Mesenchymal stem cell (in vitro differentiated cells and primary cell): ENCODE measurements around the gene WBP1L.

Experiments
- DNase-seq: peaks from one replicate; pipeline ENCODE4 v3.0.0-alpha.2; 2013
- H2AFZ ChIP-seq: one replicate; pipeline ENCODE4 v1.6.1; 2013; ENCODE audit warnings: low read depth, mild to moderate bottlenecking, control low read depth, inconsistent platforms, low read length, moderate library complexity
- H2AK5ac ChIP-seq: 2 replicates; pipeline ENCODE4 v1.6.1; 2013; ENCODE audit warnings: low read length, moderate library complexity, mild to moderate bottlenecking, inconsistent platforms; ENCODE audit not compliant: severe bottlenecking
- H2BK120ac ChIP-seq: one replicate; pipeline ENCODE4 v1.6.1; 2013; ENCODE audit warnings: low read depth, mild to moderate bottlenecking, inconsistent platforms, low read length, moderate library complexity
- H2BK12ac ChIP-seq, 2 experiments: one replicate each; pipeline ENCODE4 v1.6.1; 2013; ENCODE audit warnings: inconsistent platforms in 2 of 2, low read length in 2 of 2, mild to moderate bottlenecking in 2 of 2, moderate library complexity in 2 of 2, control low read depth in 1 of 2
- H2BK15ac ChIP-seq: one replicate; pipeline ENCODE4 v1.6.1; 2013; ENCODE audit warnings: mild to moderate bottlenecking, low read depth, inconsistent platforms; ENCODE audit not compliant: poor library complexity, severe bottlenecking
- H2BK5ac ChIP-seq: 2 replicates; pipeline ENCODE4 v1.6.1; 2013; ENCODE audit warnings: low read depth, mild to moderate bottlenecking, low read length, control low read depth, inconsistent platforms; ENCODE audit not compliant: poor library complexity, severe bottlenecking
- H3K14ac ChIP-seq, 2 experiments: one replicate each; pipeline ENCODE4 v1.6.1; 2013; ENCODE audit warnings: inconsistent platforms in 2 of 2, low read length in 2 of 2, control low read depth in 1 of 2, mild to moderate bottlenecking in 1 of 2, moderate library complexity in 1 of 2
- H3K18ac ChIP-seq, 2 experiments: one replicate each; pipeline ENCODE4 v1.6.1; 2013; ENCODE audit warnings: inconsistent platforms in 2 of 2, low read length in 2 of 2, control low read depth in 1 of 2, low read depth in 1 of 2, mild to moderate bottlenecking in 1 of 2
- H3K23ac ChIP-seq, 2 experiments: one replicate each; pipeline ENCODE4 v1.6.1; 2013; ENCODE audit warnings: inconsistent platforms in 2 of 2, low read length in 2 of 2, mild to moderate bottlenecking in 2 of 2, moderate library complexity in 2 of 2, control low read depth in 1 of 2
- H3K27ac ChIP-seq: 2 replicates; pipeline ENCODE4 v1.5.1; 2013; ENCODE audit warnings: mild to moderate bottlenecking, moderate library complexity, low read length, control low read depth, inconsistent platforms; ENCODE audit not compliant: poor library complexity, severe bottlenecking
- H3K27me3 ChIP-seq, 2 experiments: 2 replicates each; pipeline versions ENCODE4 v1.6.1 to v1.7.0; 2013; ENCODE audit warnings: low read length in 2 of 2, mild to moderate bottlenecking in 2 of 2, moderate library complexity in 2 of 2, control low read depth in 1 of 2, inconsistent platforms in 1 of 2; ENCODE audit not compliant: control insufficient read depth in 1 of 2, insufficient read depth in 1 of 2
- H3K36me3 ChIP-seq, 2 experiments: 2 replicates each; pipeline versions ENCODE4 v1.6.1 to v1.7.0; 2013; ENCODE audit warnings: low read length in 2 of 2, control low read depth in 1 of 2, inconsistent platforms in 1 of 2, low read depth in 1 of 2, mild to moderate bottlenecking in 1 of 2; ENCODE audit not compliant: insufficient read depth in 2 of 2, control insufficient read depth in 1 of 2
- H3K4ac ChIP-seq, 2 experiments: one replicate each; pipeline ENCODE4 v1.6.1; 2013; ENCODE audit warnings: inconsistent platforms in 2 of 2, low read length in 2 of 2, mild to moderate bottlenecking in 2 of 2, moderate library complexity in 2 of 2, control low read depth in 1 of 2, low read depth in 1 of 2
- H3K4me1 ChIP-seq: 2 replicates; pipeline ENCODE4 v1.6.1; 2013; ENCODE audit warnings: low read depth, low read length, control low read depth; ENCODE audit not compliant: control insufficient read depth, insufficient read depth
- H3K4me2 ChIP-seq: 2 replicates; pipeline ENCODE4 v1.6.1; 2013; ENCODE audit warnings: low read length, mild to moderate bottlenecking, inconsistent platforms; ENCODE audit not compliant: poor library complexity, severe bottlenecking
- H3K4me3 ChIP-seq, 2 experiments: 2 replicates each; pipeline versions ENCODE4 v1.5.1 to v1.7.0; 2013; ENCODE audit warnings: low read length in 2 of 2, mild to moderate bottlenecking in 2 of 2, control low read depth in 1 of 2, low read depth in 1 of 2; ENCODE audit not compliant: insufficient read depth in 1 of 2
- H3K79me1 ChIP-seq: replicated peaks from 2 replicates; pipeline ENCODE4 v1.6.1; 2013; ENCODE audit warnings: mild to moderate bottlenecking, control low read depth, low read length, inconsistent platforms; ENCODE audit not compliant: poor library complexity, severe bottlenecking
- H3K9ac ChIP-seq: 2 replicates; pipeline ENCODE4 v1.7.0; 2013; ENCODE audit warnings: mild to moderate bottlenecking, low read length, moderate library complexity
- H3K9me3 ChIP-seq: 2 replicates; pipeline ENCODE4 v1.7.0; 2013; ENCODE audit warnings: mild to moderate bottlenecking, low read length; ENCODE audit not compliant: control insufficient read depth
- H4K8ac ChIP-seq: one replicate; pipeline ENCODE4 v1.6.1; 2013; ENCODE audit warnings: inconsistent platforms, mild to moderate bottlenecking, low read length, moderate library complexity
- H4K91ac ChIP-seq: one replicate; pipeline ENCODE4 v1.6.1; 2013; ENCODE audit warnings: mild to moderate bottlenecking, low read length, inconsistent platforms
- WGBS: methylation state at CpG from one replicate; pipeline ENCODE4 v1.1.7; 2013; ENCODE audit warnings: mixed read lengths; 5-methylcytosine and 5-hydroxymethylcytosine counted together

The WBP1L gene

GRCh38 chr10:102822222-102822621 is 78.5 kb downstream of the WBP1L start:
- Histone ChIP-seq H2BK12ac (no peak overlapping the region), H3K79me1 (peaks cover 2% of the 10 kb centered on the region), H3K4me2 (no peak overlapping the region), H3K9ac (no peak overlapping the region), H2AFZ (no peak overlapping the region), H3K4ac (peak overlapping the region in 1 of 2 experiments; percentile 19), H2BK15ac (no peak overlapping the region), H3K9me3 (no peaks in the 10 kb centered on the region), H2BK120ac (no peak overlapping the region), H3K36me3 (no peaks in the 10 kb centered on the region), H3K18ac (no peak overlapping the region), H3K4me3 (no peak overlapping the region), H2BK5ac (no peak overlapping the region), H4K91ac (no peak overlapping the region), H3K14ac (no peak overlapping the region), H3K27ac (no peak overlapping the region), H3K4me1 (no peaks in the 10 kb centered on the region), H3K23ac (no peak overlapping the region), H4K8ac (no peak overlapping the region), H2AK5ac (no peak overlapping the region), H3K27me3 (peaks cover 0 to 5% of the 10 kb centered on the region in 2 experiments)
- 88% methylated on average over 12 of the region's 12 CpGs for WGBS
- DNase-seq: no peak

- Histone ChIP-seq H4K91ac (no peak overlapping the region), H4K8ac (no peak overlapping the region), H3K9ac (no peak overlapping the region), H3K27me3 (peaks cover 0 to 5% of the 10 kb centered on the region in 2 experiments), H3K23ac (no peak overlapping the region), H3K4me1 (no peaks in the 10 kb centered on the region), H3K36me3 (no peaks in the 10 kb centered on the region), H2BK12ac (no peak overlapping the region), H2BK120ac (no peak overlapping the region), H3K27ac (no peak overlapping the region), H3K4me2 (no peak overlapping the region), H3K79me1 (no peaks in the 10 kb centered on the region), H2BK15ac (no peak overlapping the region), H3K18ac (no peak overlapping the region), H3K4me3 (no peak overlapping the region), H2AFZ (no peak overlapping the region), H3K4ac (no peak overlapping the region), H2BK5ac (no peak overlapping the region), H3K9me3 (no peaks in the 10 kb centered on the region), H3K14ac (no peak overlapping the region), H2AK5ac (no peak overlapping the region)
- WGBS: 92% methylated on average over 4 of the region's 4 CpGs
- DNase-seq: no peak
Measured at GRCh38 chr10:102824664-102825063, 80.9 kb downstream of the WBP1L start.

- Histone ChIP-seq H2AFZ (no peak overlapping the region), H2AK5ac (no peak overlapping the region), H3K27me3 (peaks cover 0 to 8% of the 10 kb centered on the region in 2 experiments), H2BK5ac (no peak overlapping the region), H3K27ac (no peak overlapping the region), H3K4ac (no peak overlapping the region), H3K23ac (no peak overlapping the region), H3K18ac (no peak overlapping the region), H2BK120ac (no peak overlapping the region), H4K91ac (no peak overlapping the region), H2BK15ac (no peak overlapping the region), H3K79me1 (no peaks in the 10 kb centered on the region), H4K8ac (no peak overlapping the region), H2BK12ac (no peak overlapping the region), H3K4me1 (no peaks in the 10 kb centered on the region), H3K4me2 (no peak overlapping the region), H3K36me3 (no peaks in the 10 kb centered on the region), H3K9me3 (no peaks in the 10 kb centered on the region), H3K9ac (no peak overlapping the region), H3K14ac (no peak overlapping the region), H3K4me3 (no peak overlapping the region)
- 92% methylated on average over 9 of the region's 9 CpGs for WGBS
- DNase-seq: no peak
Measured at GRCh38 chr10:102826148-102826796, 82.5 kb downstream of the WBP1L start.

- no peak overlapping the region for H3K4me3 ChIP-seq
- no peaks in the 10 kb centered on the region for H3K9me3 ChIP-seq
- no peak overlapping the region for H3K4ac ChIP-seq
- no peak overlapping the region for H3K14ac ChIP-seq
- no peak overlapping the region for H4K91ac ChIP-seq
- H3K23ac ChIP-seq: no peak overlapping the region
- no peak overlapping the region for H4K8ac ChIP-seq
- no peaks in the 10 kb centered on the region for H3K36me3 ChIP-seq
- peaks cover 0 to 8% of the 10 kb centered on the region in 2 experiments for H3K27me3 ChIP-seq
- no peak overlapping the region for H2AK5ac ChIP-seq
- H2BK5ac ChIP-seq: no peak overlapping the region
- no peak overlapping the region for H3K27ac ChIP-seq
- H3K4me1 ChIP-seq: no peaks in the 10 kb centered on the region
- H2AFZ ChIP-seq: no peak overlapping the region
- no peak for DNase-seq
- no peak overlapping the region for H3K18ac ChIP-seq
- no peak overlapping the region for H2BK15ac ChIP-seq
- H3K79me1 ChIP-seq: no peaks in the 10 kb centered on the region
- H2BK12ac ChIP-seq: no peak overlapping the region
- 74% methylated on average over 5 of the region's 5 CpGs for WGBS
- no peak overlapping the region for H3K4me2 ChIP-seq
- H2BK120ac ChIP-seq: no peak overlapping the region
- no peak overlapping the region for H3K9ac ChIP-seq
Measured at GRCh38 chr10:102827597-102827975, 83.8 kb downstream of the WBP1L start.
